Measurements from ENCODE around the gene TET3. TPM values are rescaled to one million over a fixed set of nuclear protein-coding genes. Genes with fewer than 3 reads are reported as not detected.

Gene TET3
- total RNA-seq, 1 donor from 2014 or later, result 10.6 TPM

Small RNA genes lying within 50 kb of the gene (small RNA-seq; reads per million reads assigned to genes)
- gene AC110801.1 (ENCODE audit: low replicate concordance), result not detected
- gene RNA5SP97 (ENCODE audit: low replicate concordance), result not detected

Other genes starting within 250 kb of the TET3 start
- gene TPRKB, start 247.6 kb upstream of the TET3 start, total RNA-seq, result 26.5 TPM
- gene DUSP11, start 204.8 kb upstream of the TET3 start, total RNA-seq, result 33.7 TPM
- gene C2orf78, start 200.7 kb upstream of the TET3 start, total RNA-seq, result not detected
- 28.5 TPM for gene STAMBP, start 155.9 kb upstream of the TET3 start, total RNA-seq
- 7.9 TPM for gene ACTG2, start 91.9 kb upstream of the TET3 start, total RNA-seq
- gene DGUOK, start 58.0 kb upstream of the TET3 start, total RNA-seq, result 23.5 TPM
- 38.4 TPM for gene BOLA3, start 163.0 kb downstream of the TET3 start, total RNA-seq
- 71.0 TPM for gene MOB1A, start 194.0 kb downstream of the TET3 start, total RNA-seq
- 43.8 TPM for gene MTHFD2, start 213.7 kb downstream of the TET3 start, total RNA-seq